ENCODE measurements around the gene GPC3. TPM values are rescaled to one million over a fixed set of nuclear protein-coding genes. Genes with fewer than 3 reads are reported as not detected.

Gene GPC3
- total and polyA plus RNA-seq, 2 of the 4 experiments (the other 2 are of a cell fraction), result not detected

GRCh38 chrX:133610056-133610455 lies 375.3 kb downstream of the GPC3 start:
- no peak for DNase-seq
- dilution Hi-C loops (cut with HindIII; ENCODE audit: low sequenced_read_pairs, unreplicated experiment), result no loop called here

More at GRCh38 chrX:133610056-133610455, 375.3 kb downstream of the GPC3 start:
- no peak overlapping the region for H2BK15ac ChIP-seq (ENCODE audit: low read depth, low read length)
- no peak overlapping the region for H2AK5ac ChIP-seq (ENCODE audit: low read depth, low read length)
- BruUV-seq (replicated peaks), result no TSS peak
- no peak overlapping the region for H4K5ac ChIP-seq (ENCODE audit: low read depth, low read length)
- no peaks in the 10 kb centered on the region for H3K4me1 ChIP-seq (ENCODE audit: control insufficient read depth, insufficient read depth, low read length)
- no peaks in the 10 kb centered on the region for H3K9me1 ChIP-seq (ENCODE audit: insufficient read depth, low read length)
- TF ChIP-seq ELK1 (IDR thresholded peaks at IDR 0.05; ENCODE audit: borderline replicate concordance, low read depth, low read length) (no peak), BHLHE40 (IDR thresholded peaks at IDR 0.05; ENCODE audit: low read depth, low read length) (no peak), SMC3 (IDR thresholded peaks at IDR 0.05; ENCODE audit: low read depth, low read length) (no peak), RCOR1 (IDR thresholded peaks at IDR 0.05; ENCODE audit: insufficient replicate concordance, low read length) (no peak), CHD1 (IDR thresholded peaks at IDR 0.05; ENCODE audit: low read depth, low read length) (no peak), FOS (IDR thresholded peaks at IDR 0.05; ENCODE audit: low read depth, low read length) (no peak), RFX5 (IDR thresholded peaks at IDR 0.05; ENCODE audit: low read depth, low read length) (no peak), CEBPB (IDR thresholded peaks at IDR 0.05; ENCODE audit: low read depth, low read length) (no peak)
- TF ChIP-seq, protein P1, sequence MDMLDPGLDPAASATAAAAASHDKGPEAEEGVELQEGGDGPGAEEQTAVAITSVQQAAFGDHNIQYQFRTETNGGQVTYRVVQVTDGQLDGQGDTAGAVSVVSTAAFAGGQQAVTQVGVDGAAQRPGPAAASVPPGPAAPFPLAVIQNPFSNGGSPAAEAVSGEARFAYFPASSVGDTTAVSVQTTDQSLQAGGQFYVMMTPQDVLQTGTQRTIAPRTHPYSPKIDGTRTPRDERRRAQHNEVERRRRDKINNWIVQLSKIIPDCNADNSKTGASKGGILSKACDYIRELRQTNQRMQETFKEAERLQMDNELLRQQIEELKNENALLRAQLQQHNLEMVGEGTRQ (IDR thresholded peaks at IDR 0.05; ENCODE audit: low read depth, low read length), result no peak
- in situ Hi-C loops (cut with MboI; ENCODE audit: low sequenced_read_pairs) (no loop called here), intact Hi-C loops (cut with micrococcal nuclease) (no loop called here)
- H2BK120ac ChIP-seq (ENCODE audit: low read depth, low read length), result 0 out of 2 replicates have a peak overlapping the region, but pooled peaks have one; percentile 4
- H3K9ac ChIP-seq (ENCODE audit: low read depth, low read length), result no peak overlapping the region
- no peak overlapping the region for H2BK20ac ChIP-seq (ENCODE audit: low read depth, low read length)
- no peaks in the 10 kb centered on the region for H4K20me1 ChIP-seq (ENCODE audit: insufficient read depth, low read length)
- no peak for ATAC-seq (ENCODE audit: low read depth)
- no peak overlapping the region for H2AK9ac ChIP-seq (replicated peaks; ENCODE audit: low read depth, low read length, poor library complexity)
- H3K4me2 ChIP-seq (ENCODE audit: low read depth, low read length), result no peak overlapping the region
- no peaks in the 10 kb centered on the region; the same call in none of the 2 replicates for H3K27me3 ChIP-seq (ENCODE audit: control insufficient read depth, insufficient read depth, low read length)
- no peak overlapping the region for H3K18ac ChIP-seq (ENCODE audit: low read depth, low read length)
- no peak overlapping the region for H3K23ac ChIP-seq (ENCODE audit: low read depth, low read length)
- H2AFZ ChIP-seq (replicated peaks; ENCODE audit: low read length, poor library complexity), result no peak overlapping the region
- no peak overlapping the region for H3K56ac ChIP-seq (ENCODE audit: extremely low read depth, insufficient read depth, low read length)
- CTCF ChIA-PET, result no interaction called here
- H3K4me3 ChIP-seq (ENCODE audit: insufficient read depth, low read depth, low read length), result no peak overlapping the region
- H3K36me3 ChIP-seq (ENCODE audit: control insufficient read depth, insufficient read depth, low read length), result no peaks in the 10 kb centered on the region
- H4K91ac ChIP-seq (ENCODE audit: insufficient read depth, low read depth, low read length), result no peak overlapping the region
- H3K4ac ChIP-seq (ENCODE audit: low read depth, low read length), result no peak overlapping the region
- no peaks in the 10 kb centered on the region for H3K9me3 ChIP-seq (ENCODE audit: control insufficient read depth, insufficient read depth, low read length)
- POLR2A ChIA-PET (ENCODE audit: unreplicated experiment), result no interaction called here
- H3K27ac ChIP-seq (ENCODE audit: insufficient read depth, low read length), result no peak overlapping the region
- H3K14ac ChIP-seq (replicated peaks; ENCODE audit: low read depth, low read length), result no peak overlapping the region
- H3K79me1 ChIP-seq (ENCODE audit: low read depth in 1 of 2, low read length in 2 of 2), result no peaks in the 10 kb centered on the region
- WGBS, 2 experiments (ENCODE audit: extremely low coverage in 2 of 2, insufficient read length in 1 of 2), result no CpG with 5 or more reads among the region's 1 CpG
- no peak overlapping the region for H4K8ac ChIP-seq (ENCODE audit: low read depth in 2 of 2, low read length in 2 of 2)
- H2BK5ac ChIP-seq (ENCODE audit: low read depth, low read length, poor library complexity, severe bottlenecking), result no peak overlapping the region

Measured in IMR-90 (cell line).